HEK293 (cell line): Measurements from ENCODE around the gene TMEM184C.

Experiments
- KLF8 ChIP-seq: fragments of 450-650 bp; formaldehyde crosslinking; IDR thresholded peaks from 2 replicates; pipeline ENCODE4 v1.5.1; 2016; ENCODE audit warnings: missing biosample characterization, missing genetic modification characterization
- REST ChIP-seq: fragments of 450-650 bp; formaldehyde crosslinking; IDR thresholded peaks from 2 replicates; pipeline ENCODE4 v1.5.1; 2016; ENCODE audit warnings: missing biosample characterization, missing genetic modification characterization
- SP2 ChIP-seq: fragments of 450-650 bp; formaldehyde crosslinking; IDR thresholded peaks from 2 replicates; pipeline ENCODE4 v1.5.1; 2016; ENCODE audit warnings: missing biosample characterization, missing genetic modification characterization
- TCF7L2 ChIP-seq: IDR thresholded peaks from 2 replicates; pipeline ENCODE4 v1.6.1; 2011; ENCODE audit warnings: low read depth, mild to moderate bottlenecking, inconsistent platforms, low read length, moderate library complexity, borderline replicate concordance
- ZBTB26 ChIP-seq: fragments of 450-650 bp; formaldehyde crosslinking; optimal IDR thresholded peaks from 2 replicates; pipeline ENCODE3; 2016; ENCODE audit warnings: missing biosample characterization, mild to moderate bottlenecking, missing genetic modification characterization
- ZBTB48 ChIP-seq: fragments of 450-650 bp; formaldehyde crosslinking; IDR thresholded peaks from 2 replicates; pipeline ENCODE4 v1.5.1; 2016; ENCODE audit warnings: missing biosample characterization, missing genetic modification characterization
- ZFHX2 ChIP-seq: fragments of 450-650 bp; formaldehyde crosslinking; conservative IDR thresholded peaks from 2 replicates; pipeline ENCODE4 v1.5.1; 2016; ENCODE audit warnings: missing biosample characterization, missing genetic modification characterization
- ZFP3 ChIP-seq: fragments of 450-650 bp; formaldehyde crosslinking; IDR thresholded peaks from 2 replicates; pipeline ENCODE4 v1.5.1; 2016; ENCODE audit warnings: low read depth, missing biosample characterization, missing genetic modification characterization
- ZFP69B ChIP-seq: fragments of 450-650 bp; formaldehyde crosslinking; IDR thresholded peaks from 2 replicates; pipeline ENCODE4 v1.5.1; 2016; ENCODE audit warnings: missing biosample characterization, missing genetic modification characterization
- ZNF140 ChIP-seq: fragments of 450-650 bp; formaldehyde crosslinking; IDR thresholded peaks from 2 replicates; pipeline ENCODE4 v1.5.1; 2016; ENCODE audit warnings: missing biosample characterization, missing genetic modification characterization
- ZNF184 ChIP-seq: fragments of 450-650 bp; IDR thresholded peaks from 2 replicates; pipeline ENCODE4 v1.5.1; 2018; ENCODE audit warnings: missing biosample characterization, mild to moderate bottlenecking, missing genetic modification characterization
- ZNF24 ChIP-seq: fragments of 450-650 bp; formaldehyde crosslinking; IDR thresholded peaks from 2 replicates; pipeline ENCODE4 v1.5.1; 2016; ENCODE audit warnings: missing biosample characterization, missing genetic modification characterization
- ZNF26 ChIP-seq: fragments of 450-650 bp; formaldehyde crosslinking; IDR thresholded peaks from 2 replicates; pipeline ENCODE4 v1.5.1; 2016; ENCODE audit warnings: missing biosample characterization, missing genetic modification characterization
- ZNF280C ChIP-seq: fragments of 450-650 bp; formaldehyde crosslinking; IDR thresholded peaks from 2 replicates; pipeline ENCODE4 v1.5.1; 2016; ENCODE audit warnings: missing biosample characterization, missing genetic modification characterization
- ZNF311 ChIP-seq: fragments of 450-650 bp; formaldehyde crosslinking; IDR thresholded peaks from 2 replicates; pipeline ENCODE4 v1.5.1; 2017; ENCODE audit warnings: missing biosample characterization, missing genetic modification characterization, borderline replicate concordance
- ZNF416 ChIP-seq: fragments of 450-650 bp; formaldehyde crosslinking; IDR thresholded peaks from 2 replicates; pipeline ENCODE4 v1.5.1; 2016; ENCODE audit warnings: missing biosample characterization, missing genetic modification characterization
- ZNF426 ChIP-seq: fragments of 450-650 bp; formaldehyde crosslinking; IDR thresholded peaks from 2 replicates; pipeline ENCODE4 v1.5.1; 2017; ENCODE audit warnings: missing biosample characterization, missing genetic modification characterization, mild to moderate bottlenecking, inconsistent platforms, moderate library complexity
- ZNF48 ChIP-seq: fragments of 450-650 bp; formaldehyde crosslinking; IDR thresholded peaks from 2 replicates; pipeline ENCODE4 v1.5.1; 2016; ENCODE audit warnings: missing biosample characterization, missing genetic modification characterization
- ZNF521 ChIP-seq: fragments of 450-650 bp; formaldehyde crosslinking; IDR thresholded peaks from 2 replicates; pipeline ENCODE4 v1.5.1; 2017; ENCODE audit warnings: missing biosample characterization, mild to moderate bottlenecking, missing genetic modification characterization
- ZNF549 ChIP-seq: fragments of 450-650 bp; IDR thresholded peaks from 2 replicates; pipeline ENCODE4 v1.5.1; 2018; ENCODE audit warnings: missing biosample characterization, missing genetic modification characterization, mild to moderate bottlenecking, inconsistent platforms, moderate library complexity
- ZNF558 ChIP-seq: fragments of 450-650 bp; formaldehyde crosslinking; IDR thresholded peaks from 2 replicates; pipeline ENCODE4 v1.5.1; 2016; ENCODE audit warnings: missing biosample characterization, missing genetic modification characterization
- ZNF596 ChIP-seq: fragments of 450-650 bp; IDR thresholded peaks from 2 replicates; pipeline ENCODE4 v1.5.0; 2018; ENCODE audit warnings: missing biosample characterization, mild to moderate bottlenecking, missing genetic modification characterization, moderate library complexity
- ZNF610 ChIP-seq: fragments of 450-650 bp; formaldehyde crosslinking; IDR thresholded peaks from 2 replicates; pipeline ENCODE4 v1.5.1; 2016; ENCODE audit warnings: missing biosample characterization, missing genetic modification characterization, borderline replicate concordance
- ZNF658 ChIP-seq: fragments of 450-650 bp; formaldehyde crosslinking; IDR thresholded peaks from 2 replicates; pipeline ENCODE4; 2016; ENCODE audit warnings: missing biosample characterization, missing genetic modification characterization
- ZNF660 ChIP-seq: fragments of 450-650 bp; IDR thresholded peaks from 2 replicates; pipeline ENCODE4 v1.5.1; 2018; ENCODE audit warnings: missing biosample characterization, mild to moderate bottlenecking, missing genetic modification characterization
- ZNF670 ChIP-seq: fragments of 450-650 bp; formaldehyde crosslinking; IDR thresholded peaks from 2 replicates; pipeline ENCODE4 v1.5.1; 2016; ENCODE audit warnings: missing biosample characterization, missing genetic modification characterization, low read depth
- ZNF677 ChIP-seq: fragments of 450-650 bp; IDR thresholded peaks from 2 replicates; pipeline ENCODE4 v1.5.0; 2018; ENCODE audit warnings: missing biosample characterization, mild to moderate bottlenecking, missing genetic modification characterization, moderate library complexity
- ZNF747 ChIP-seq: fragments of 450-650 bp; formaldehyde crosslinking; IDR thresholded peaks from 2 replicates; pipeline ENCODE4 v1.5.1; 2016; ENCODE audit warnings: missing biosample characterization, missing genetic modification characterization
- ZNF777 ChIP-seq: fragments of 450-650 bp; formaldehyde crosslinking; IDR thresholded peaks from 2 replicates; pipeline ENCODE4 v1.5.1; 2017; ENCODE audit warnings: missing biosample characterization, missing genetic modification characterization, borderline replicate concordance
- ZSCAN16 ChIP-seq: fragments of 450-650 bp; formaldehyde crosslinking; IDR thresholded peaks from 2 replicates; pipeline ENCODE4 v1.5.1; 2016; ENCODE audit warnings: missing biosample characterization, missing genetic modification characterization
- ZSCAN18 ChIP-seq: fragments of 450-650 bp; formaldehyde crosslinking; IDR thresholded peaks from 2 replicates; pipeline ENCODE4 v1.5.1; 2016; ENCODE audit warnings: missing biosample characterization, missing genetic modification characterization

The TMEM184C gene

GRCh38 chr4:147683717-147684700 is 66.8 kb downstream of the TMEM184C start, which contains the start of gene PRMT9 (continued):
- TF ChIP-seq ZNF747 (tag by site-specific recombination) (no peak), SP2 (tag by site-specific recombination) (peak; percentile 56), ZNF416 (no peak), ZNF660 (0 out of 2 replicates have a peak, but pooled peaks have one; percentile 22), ZNF280C (tag by site-specific recombination) (no peak), KLF8 (tag by site-specific recombination) (peak; percentile 24; the same call in 1 of the 2 replicates), ZFP69B (tag by site-specific recombination) (no peak), ZNF610 (tag by site-specific recombination) (peak; percentile 72), ZFHX2 (tag by site-specific recombination) (no peak), ZNF596 (tag by site-specific recombination) (no peak), ZNF549 (tag by site-specific recombination) (no peak), ZNF140 (tag by site-specific recombination) (no peak), ZNF48 (tag by site-specific recombination) (no peak), ZBTB48 (peak; percentile 43; the same call in 1 of the 2 replicates), ZNF658 (tag by site-specific recombination) (no peak), ZNF677 (no peak), ZNF670 (tag by site-specific recombination) (no peak), ZNF521 (tag by site-specific recombination) (no peak), ZSCAN18 (tag by site-specific recombination) (no peak), ZNF558 (tag by site-specific recombination) (no peak), ZSCAN16 (tag by site-specific recombination) (no peak), TCF7L2 (no peak), ZNF311 (tag by site-specific recombination) (no peak), ZBTB26 (tag by site-specific recombination) (peak; percentile 91), ZNF24 (tag by site-specific recombination) (no peak), ZNF777 (no peak), REST (tag by site-specific recombination) (no peak), ZFP3 (tag by site-specific recombination) (no peak), ZNF26 (no peak), ZNF184 (tag by site-specific recombination) (no peak), ZNF426 (no peak)
